Measurements from ENCODE around the gene SASH1. TPM values are rescaled to one million over a fixed set of nuclear protein-coding genes. Genes with fewer than 3 reads are reported as not detected.

Gene SASH1
- total and polyA plus RNA-seq, 2 experiments from 2014 or later: 7.5 to 7.8 TPM

- no peak overlapping the region for H3K4me3 ChIP-seq
- H3K4me2 ChIP-seq: no peak overlapping the region
- H3K4me1 ChIP-seq (ENCODE audit: insufficient read depth): no peaks in the 10 kb centered on the region
- H4K20me1 ChIP-seq (ENCODE audit: insufficient read depth, poor library complexity, severe bottlenecking): no peaks in the 10 kb centered on the region
- H3K9me3 ChIP-seq (ENCODE audit: low read depth): no peaks in the 10 kb centered on the region
- H3K79me2 ChIP-seq: no peaks in the 10 kb centered on the region
- no peak overlapping the region for H3K27ac ChIP-seq
- H2AFZ ChIP-seq: no peak overlapping the region
- H3K27me3 ChIP-seq: no peaks in the 10 kb centered on the region
- no peak for DNase-seq (ENCODE audit: low spot score)
- WGBS (ENCODE audit: low lambda C conversion rate, missing lambda C conversion rate): 94% methylated on average over 7 of the region's 7 CpGs
- H3K9me2 ChIP-seq (replicated peaks; ENCODE audit: insufficient read depth): no peaks in the 10 kb centered on the region
- TF ChIP-seq CTCF (IDR thresholded peaks at IDR 0.05; ENCODE audit: poor library complexity) (no peak), EZH2phosphoT487 (IDR thresholded peaks at IDR 0.05; ENCODE audit: low read depth, severe bottlenecking, unreplicated experiment) (no peak), EZH2 (IDR thresholded peaks at IDR 0.05; ENCODE audit: borderline replicate concordance) (no peak)
- H3K36me3 ChIP-seq (replicated peaks; ENCODE audit: insufficient read depth, low read depth): no peaks in the 10 kb centered on the region
These were observed 89.2 kb downstream of the SASH1 start for GRCh38 chr6:148431840-148432239.

DNA sequence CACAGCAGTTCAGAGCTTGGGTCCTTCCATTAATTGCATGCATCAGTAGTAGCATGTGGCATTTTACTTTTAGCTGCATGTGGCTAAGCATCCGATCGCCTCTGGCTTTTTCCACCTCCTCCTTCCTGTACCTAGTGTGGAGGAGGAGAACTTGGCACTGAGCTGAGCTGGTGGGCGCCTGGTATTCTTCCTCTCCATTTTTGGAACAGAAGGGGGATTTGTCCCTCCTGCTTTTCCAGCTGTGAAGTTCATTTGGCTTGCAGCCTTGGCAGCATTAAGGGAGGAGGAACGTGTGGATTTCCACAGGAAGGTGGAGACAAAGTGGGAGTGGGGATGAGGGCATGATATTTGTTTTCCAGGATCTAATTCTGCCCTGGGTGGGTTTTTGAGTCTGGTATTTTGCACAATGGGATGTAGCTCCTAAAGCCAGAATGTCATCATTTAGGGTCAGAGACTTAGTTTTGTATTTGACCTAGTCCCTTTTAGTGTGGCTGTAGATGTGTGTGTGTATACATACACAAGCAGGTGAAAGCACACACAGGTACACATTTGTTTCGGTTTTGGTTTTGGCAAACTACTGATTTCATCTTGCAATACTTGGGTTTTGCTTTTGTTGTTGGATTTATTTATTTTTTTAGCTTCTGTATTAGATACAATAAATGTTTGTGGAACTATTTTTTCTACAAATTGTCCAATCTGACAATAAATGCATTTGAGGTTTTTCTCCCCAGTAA, 90.0 kb downstream of the SASH1 start:
- no peaks in the 10 kb centered on the region for H3K9me2 ChIP-seq (replicated peaks; ENCODE audit: insufficient read depth)
- H4K20me1 ChIP-seq (ENCODE audit: insufficient read depth, poor library complexity, severe bottlenecking): no peaks in the 10 kb centered on the region
- H3K4me1 ChIP-seq (ENCODE audit: insufficient read depth): no peaks in the 10 kb centered on the region
- no peak overlapping the region for H2AFZ ChIP-seq
- no peak overlapping the region for H3K27ac ChIP-seq
- TF ChIP-seq EZH2phosphoT487 (IDR thresholded peaks at IDR 0.05; ENCODE audit: low read depth, severe bottlenecking, unreplicated experiment) (no peak), CTCF (IDR thresholded peaks at IDR 0.05; ENCODE audit: poor library complexity) (no peak), EZH2 (IDR thresholded peaks at IDR 0.05; ENCODE audit: borderline replicate concordance) (no peak)
- no peaks in the 10 kb centered on the region for H3K27me3 ChIP-seq
- H3K79me2 ChIP-seq: no peaks in the 10 kb centered on the region
- H3K9me3 ChIP-seq (ENCODE audit: low read depth): no peaks in the 10 kb centered on the region
- no peak overlapping the region for H3K4me3 ChIP-seq
- H3K4me2 ChIP-seq: no peak overlapping the region
- DNase-seq (ENCODE audit: low spot score): no peak
- 84% methylated on average over 5 of the region's 5 CpGs for WGBS (ENCODE audit: low lambda C conversion rate, missing lambda C conversion rate)
- H3K36me3 ChIP-seq (replicated peaks; ENCODE audit: insufficient read depth, low read depth): no peaks in the 10 kb centered on the region

- Histone ChIP-seq H3K4me3 (no peak overlapping the region), H3K27me3 (no peaks in the 10 kb centered on the region), H3K9me2 (replicated peaks; ENCODE audit: insufficient read depth) (no peaks in the 10 kb centered on the region), H3K4me2 (no peak overlapping the region), H3K36me3 (replicated peaks; ENCODE audit: insufficient read depth, low read depth) (no peaks in the 10 kb centered on the region), H3K9me3 (ENCODE audit: low read depth) (no peaks in the 10 kb centered on the region), H3K4me1 (ENCODE audit: insufficient read depth) (no peaks in the 10 kb centered on the region), H4K20me1 (ENCODE audit: insufficient read depth, poor library complexity, severe bottlenecking) (no peaks in the 10 kb centered on the region), H3K79me2 (no peaks in the 10 kb centered on the region), H3K27ac (no peak overlapping the region), H2AFZ (no peak overlapping the region)
- WGBS (ENCODE audit: low lambda C conversion rate, missing lambda C conversion rate): 70% methylated on average over 2 of the region's 2 CpGs
- no peak for DNase-seq (ENCODE audit: low spot score)
- TF ChIP-seq EZH2phosphoT487 (IDR thresholded peaks at IDR 0.05; ENCODE audit: low read depth, severe bottlenecking, unreplicated experiment): no peak
- TF ChIP-seq CTCF (IDR thresholded peaks at IDR 0.05; ENCODE audit: poor library complexity): no peak
- no peak for TF ChIP-seq EZH2 (IDR thresholded peaks at IDR 0.05; ENCODE audit: borderline replicate concordance)
These were observed 92.7 kb downstream of the SASH1 start for GRCh38 chr6:148435386-148435785.
